Panc1 (cell line): ENCODE data around the gene SPACA7. TPM values are rescaled to one million over a fixed set of nuclear protein-coding genes. Genes with fewer than 3 reads are reported as not detected.

Source experiments
- ATAC-seq: fragments of 200-7000 bp; cut with Tn5 transposase; 2 replicates; pipeline ENCODE4 v1.9.1; 2020; ENCODE audit warnings: mild to moderate bottlenecking, moderate library complexity
- BruUV-seq: library from RNA; stranded (reverse); fragments of 400-500 nt; replicated peaks from 2 replicates; lab custom pipeline; 2021; lab: Mats Ljungman, UMichigan
- CTCF ChIA-PET: fragments of 300-600 bp; sonication (Branson Sonifier 250); formaldehyde crosslinking; loops from one replicate; lab custom pipeline; 2022; ENCODE audit warnings: antibody characterized with exemption; lab: Charles Lee
- POLR2A ChIA-PET: fragments of 300-600 bp; sonication (Branson Sonifier 250); formaldehyde crosslinking; loops from one replicate; lab custom pipeline; 2022; ENCODE audit warnings: antibody characterized with exemption; lab: Charles Lee
- DNase-seq: peaks from one replicate; pipeline ENCODE4 v3.0.0-alpha.2; 2010; ENCODE audit warnings: low read depth, low spot score
- H3K27ac ChIP-seq: 2 replicates; pipeline ENCODE4 v1.5.1; 2011; ENCODE audit warnings: mild to moderate bottlenecking, low read length, inconsistent platforms
- H3K27me3 ChIP-seq: fragments of 200-500 bp; sonication (Bioruptor generic); 2 replicates; pipeline ENCODE4 v1.6.0; 2014; ENCODE audit warnings: low read length, inconsistent platforms; ENCODE audit not compliant: control insufficient read depth, insufficient read depth
- H3K36me3 ChIP-seq: fragments of 200-500 bp; sonication (Bioruptor generic); 2 replicates; pipeline ENCODE4 v1.5.1; 2014; ENCODE audit warnings: inconsistent platforms, mild to moderate bottlenecking, low read length, moderate library complexity; ENCODE audit not compliant: control insufficient read depth, insufficient read depth
- H3K4me1 ChIP-seq: 2 replicates; pipeline ENCODE4 v1.5.1; 2011; ENCODE audit warnings: inconsistent platforms, mild to moderate bottlenecking, low read length, moderate library complexity; ENCODE audit not compliant: control insufficient read depth, insufficient read depth
- H3K4me3 ChIP-seq, 2 experiments: 2 replicates each; pipeline ENCODE4 v1.5.1; 2011 to 2012; ENCODE audit warnings: low read depth in 2 of 2, low read length in 2 of 2, mild to moderate bottlenecking in 2 of 2, inconsistent platforms in 1 of 2, moderate library complexity in 1 of 2
- H3K9me3 ChIP-seq: fragments of 200-500 bp; sonication (Bioruptor generic); 2 replicates; pipeline ENCODE4 v1.5.1; 2014; ENCODE audit warnings: low read depth, mild to moderate bottlenecking, inconsistent platforms, low read length, moderate library complexity; ENCODE audit not compliant: control insufficient read depth, insufficient read depth
- CTCF ChIP-seq: fragments of 450-650 bp; IDR thresholded peaks from 2 replicates; pipeline ENCODE4 v1.5.1; 2017; ENCODE audit warnings: mild to moderate bottlenecking
- POLR2AphosphoS5 ChIP-seq: IDR thresholded peaks from 2 replicates; pipeline ENCODE4 v1.6.1; 2012; ENCODE audit warnings: mild to moderate bottlenecking, low read depth, low read length, moderate library complexity
- REST ChIP-seq, 2 experiments: IDR thresholded peaks; 2 replicates each; pipeline ENCODE4 v1.6.1; 2011 to 2012; ENCODE audit warnings: low read depth in 2 of 2, control low read depth in 1 of 2, low read length in 1 of 2, mild to moderate bottlenecking in 1 of 2, moderate library complexity in 1 of 2; ENCODE audit not compliant: insufficient read depth in 1 of 2
- SIN3A ChIP-seq: IDR thresholded peaks from 2 replicates; pipeline ENCODE4 v1.6.1; 2012; ENCODE audit warnings: low read depth, mild to moderate bottlenecking, low read length, moderate library complexity, borderline replicate concordance; ENCODE audit not compliant: insufficient read depth
- TCF7L2 ChIP-seq: IDR thresholded peaks from 2 replicates; pipeline ENCODE4 v1.6.1; 2011; ENCODE audit warnings: mild to moderate bottlenecking, low read depth, low read length, inconsistent platforms
- in situ Hi-C: cut with HindIII; loops from 2 replicates; pipeline ENCODE4 v1.10.0; 2016; ENCODE audit warnings: low sequenced_read_pairs, low pct_unique_long_range_greater_than_20kb
- intact Hi-C: fragments of 100-400 bp; cut with micrococcal nuclease; formaldehyde crosslinking; loops from one replicate; pipeline ENCODE4 v1.10.0; 2022; ENCODE audit not compliant: unreplicated experiment
- total RNA-seq: library from RNA; stranded (reverse); gene quantifications from one replicate; pipeline ENCODE4 v1.2.1, GENCODE V29; 2021; ENCODE audit not compliant: unreplicated experiment

Gene SPACA7
- total RNA-seq, 1 experiment from 2014 or later: not detected

DNA sequence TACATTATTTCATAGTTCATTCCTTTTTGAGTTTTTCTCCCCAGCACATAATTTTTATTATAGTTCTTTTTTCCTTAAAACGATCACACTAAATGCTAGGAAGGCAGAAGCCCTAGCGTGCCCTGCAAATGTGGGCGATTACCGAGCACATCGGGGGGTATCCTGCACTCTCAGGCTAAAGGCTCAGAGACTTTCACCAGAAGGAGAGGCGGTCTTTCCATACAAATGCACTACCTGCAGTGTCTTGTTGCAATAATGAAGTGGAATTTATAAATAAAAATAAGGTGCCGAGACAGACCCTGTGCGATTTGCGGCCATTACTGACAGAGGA is 29.3 kb upstream of the SPACA7 start:
- ChIA-PET POLR2A (no interaction called here), CTCF (no interaction called here)
- Histone ChIP-seq H3K36me3 (no peaks in the 10 kb centered on the region), H3K27ac (no peak overlapping the region), H3K4me1 (no peaks in the 10 kb centered on the region), H3K9me3 (no peaks in the 10 kb centered on the region), H3K4me3 (no peak overlapping the region), H3K27me3 (no peaks in the 10 kb centered on the region; the same call in 1 of the 2 replicates)
- no TSS peak for BruUV-seq
- intact Hi-C loops: no loop called here
- ATAC-seq (no peak), DNase-seq (no peak)
- in situ Hi-C loops: no loop called here
- TF ChIP-seq POLR2AphosphoS5: no peak
- TF ChIP-seq TCF7L2: no peak
- no peak for TF ChIP-seq REST (IDR thresholded peaks at IDR 0.05; ENCODE audit: insufficient read depth in 1 of 2, low read depth in 2 of 2, low read length in 1 of 2)

DNA sequence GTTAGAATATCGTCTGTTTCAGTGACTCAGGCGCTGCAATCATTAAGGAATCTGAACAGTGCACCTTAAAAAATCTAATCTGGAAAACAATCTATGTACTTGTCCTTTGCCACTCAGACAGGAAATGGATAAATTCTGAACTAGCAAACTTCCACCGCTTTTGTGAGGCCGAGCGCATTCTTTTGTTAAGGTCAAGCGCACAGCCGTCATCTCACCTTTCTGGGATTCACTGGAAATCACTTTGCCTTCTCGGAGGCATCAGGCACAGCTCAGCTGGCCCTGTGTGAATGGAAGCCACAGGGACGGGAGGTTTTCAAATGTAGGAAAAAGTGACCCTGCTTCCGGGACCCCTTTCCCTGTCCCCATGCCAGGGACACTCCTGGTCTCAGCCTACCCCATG is 28.2 kb upstream of the SPACA7 start:
- BruUV-seq: no TSS peak
- H3K36me3 ChIP-seq: no peaks in the 10 kb centered on the region

More for the DNA sequence above, 28.2 kb upstream of the SPACA7 start:
- Histone ChIP-seq H3K9me3 (no peaks in the 10 kb centered on the region), H3K27ac (no peak overlapping the region), H3K27me3 (no peaks in the 10 kb centered on the region; the same call in 1 of the 2 replicates), H3K4me3 (no peak overlapping the region), H3K4me1 (no peaks in the 10 kb centered on the region)
- no peak for TF ChIP-seq REST (IDR thresholded peaks at IDR 0.05; ENCODE audit: insufficient read depth in 1 of 2, low read depth in 2 of 2, low read length in 1 of 2)
- TF ChIP-seq SIN3A: no peak
- TF ChIP-seq POLR2AphosphoS5: no peak
- no peak for TF ChIP-seq CTCF
- TF ChIP-seq TCF7L2: no peak
- in situ Hi-C loops (no loop called here), intact Hi-C loops (no loop called here)
- ChIA-PET CTCF (no interaction called here), POLR2A (no interaction called here)
- no peak for DNase-seq
- no peak for ATAC-seq
